ELR (cell line): ENCODE measurements around the gene TMEM161B.
A peak's percentile ranks its signal among the peaks of the same experiment; 100 is the strongest.
"Not testable (repeated sequence)": the region's sequence is repeated elsewhere in the genome, so short reads cannot be mapped to it uniquely, and the experiment has no call there.

Experiments used
- DNase-seq: peaks from one replicate; pipeline ENCODE4 v3.0.0-alpha.2; 2015; ENCODE audit warnings: low read depth

The TMEM161B gene

GRCh38 chr5:88248743-88249540 lies 19.7 kb downstream of the TMEM161B start:
- DNase-seq: no peak

GRCh38 chr5:88248094-88248493 lies 20.6 kb downstream of the TMEM161B start:
- no peak for DNase-seq

- no peak for DNase-seq
Observed at GRCh38 chr5:88245893-88246244, 22.8 kb downstream of the TMEM161B start.

GRCh38 chr5:88245241-88245892 lies 23.3 kb downstream of the TMEM161B start:
- no peak for DNase-seq

GRCh38 chr5:88244686-88245085 lies 24.0 kb downstream of the TMEM161B start:
- peak; percentile 32 for DNase-seq

GRCh38 chr5:88243493-88243892 lies 25.2 kb downstream of the TMEM161B start:
- not testable (repeated sequence) for DNase-seq

GRCh38 chr5:88238732-88239131 lies 29.9 kb downstream of the TMEM161B start:
- no peak for DNase-seq

- DNase-seq: peak; percentile 42
Observed at GRCh38 chr5:88236866-88237642, 31.6 kb downstream of the TMEM161B start.

GRCh38 chr5:88235828-88236227 lies 32.8 kb downstream of the TMEM161B start:
- no peak for DNase-seq

- no peak for DNase-seq
Observed at GRCh38 chr5:88235346-88235745, 33.3 kb downstream of the TMEM161B start.

- no peak for DNase-seq
Observed at GRCh38 chr5:88230546-88231066, 38.0 kb downstream of the TMEM161B start.

- no peak for DNase-seq
Observed at GRCh38 chr5:88226881-88227450, 41.7 kb downstream of the TMEM161B start.

GRCh38 chr5:88214655-88215054 lies 54.0 kb downstream of the TMEM161B start:
- no peak for DNase-seq

GRCh38 chr5:88207575-88207974 lies 61.1 kb downstream of the TMEM161B start:
- no peak for DNase-seq

GRCh38 chr5:88203981-88204750 lies 64.5 kb downstream of the TMEM161B start:
- no peak for DNase-seq

- DNase-seq: no peak
Observed at GRCh38 chr5:88195636-88196035, 73.0 kb downstream of the TMEM161B start.

GRCh38 chr5:88193896-88194295 lies 74.7 kb downstream of the TMEM161B start:
- no peak for DNase-seq

- no peak for DNase-seq
Observed at GRCh38 chr5:88190106-88190834, 78.4 kb downstream of the TMEM161B start.

- DNase-seq: not testable (repeated sequence)
Observed at GRCh38 chr5:88189484-88189883, 79.2 kb downstream of the TMEM161B start.

- peak; percentile 1 for DNase-seq
Observed at GRCh38 chr5:88188458-88189132, 80.0 kb downstream of the TMEM161B start.
